Gastrocnemius medialis (tissue), 4 donors: ENCODE results near the gene CTCF. TPM values are rescaled to one million over a fixed set of nuclear protein-coding genes. Genes with fewer than 3 reads are reported as not detected.

ENCODE experiments used
- ATAC-seq, 2 donors: fragments of 150-250 bp; one replicate each; pipeline ENCODE4 v1.9.1; 2016
- DNase-seq, 2 donors: peaks; one replicate each; pipeline ENCODE4 v3.0.0-alpha.2; 2019
- H3K27ac ChIP-seq, 4 donors: fragments of 200-600 bp; sonication (generic); 1 replicate in 1 of 4; 2 replicates in 3 of 4; pipeline ENCODE4 v1.5.1; 2016 to 2018; ENCODE audit warnings: mild to moderate bottlenecking in 2 of 4, moderate library complexity in 1 of 4
- H3K27me3 ChIP-seq, 3 donors: fragments of 200-600 bp; sonication (generic) in 2 of 3; 1 replicate in 1 of 3; 2 replicates in 2 of 3; pipeline versions ENCODE4 v1.5.1 to v1.6.0; 2016 to 2019; ENCODE audit warnings: mild to moderate bottlenecking in 1 of 3, moderate library complexity in 1 of 3
- H3K36me3 ChIP-seq, 2 donors: fragments of 200-600 bp; sonication (generic) in 1 of 2; one replicate each; pipeline ENCODE4 v1.5.1; 2017 to 2018
- H3K4me1 ChIP-seq, 2 donors: fragments of 200-600 bp; sonication (generic) in 1 of 2; one replicate each; pipeline ENCODE4 v1.5.1; 2016 to 2017; ENCODE audit warnings: mild to moderate bottlenecking in 2 of 2
- H3K4me3 ChIP-seq, 4 donors: fragments of 200-600 bp; sonication (generic) in 3 of 4; 1 replicate in 1 of 4; 2 replicates in 3 of 4; pipeline ENCODE4 v1.5.1; 2016 to 2019; ENCODE audit warnings: mild to moderate bottlenecking in 2 of 4
- H3K9me3 ChIP-seq, 3 donors: fragments of 200-600 bp; sonication (generic) in 2 of 3; 1 replicate in 1 of 3; 2 replicates in 2 of 3; pipeline ENCODE4 v1.5.1; 2016 to 2019
- POLR2A ChIP-seq, 2 donors: fragments of 450-650 bp; IDR thresholded peaks; one replicate each; pipeline ENCODE4 v1.6.1; 2017; ENCODE audit warnings: antibody characterized with exemption in 2 of 2, mild to moderate bottlenecking in 2 of 2, moderate library complexity in 2 of 2
- in situ Hi-C, 4 donors: fragments of 200-750 bp; cut with MboI; loops; one replicate each; pipeline versions ENCODE4 v1.15.0 to v1.8.0; 2017; ENCODE audit warnings: low sequenced_read_pairs in 4 of 4
- intact Hi-C: fragments of 100-400 bp; cut with DNase I; formaldehyde crosslinking; loops from one replicate; pipeline ENCODE4 v1.15.1; 2023; ENCODE audit warnings: low total_unique reads
- total RNA-seq, 4 donors: library from RNA; depleted of rRNA; stranded (reverse); fragments of >200 nt; gene quantifications; one replicate each; pipeline versions ENCODE4 v1.1.0 to v1.2.3, GENCODE V29; 2016
- TF ChIP-seq, protein P1 (sequence below), 5 experiments: fragments of 450-650 bp in 3 of 5; fragments of 200-600 bp in 2 of 5; sonication (generic) in 2 of 5; IDR thresholded peaks in 4 of 5; conservative IDR thresholded peaks in 1 of 5; 1 replicate in 4 of 5; 2 replicates in 1 of 5; pipeline ENCODE4 v1.5.1; 2016 to 2019; ENCODE audit warnings: antibody characterized with exemption in 5 of 5, mild to moderate bottlenecking in 3 of 5, moderate library complexity in 3 of 5

Gene CTCF
- total RNA-seq, 4 donors from 2014 or later = 25.9 to 35.9 (median 30.3) TPM

DNA sequence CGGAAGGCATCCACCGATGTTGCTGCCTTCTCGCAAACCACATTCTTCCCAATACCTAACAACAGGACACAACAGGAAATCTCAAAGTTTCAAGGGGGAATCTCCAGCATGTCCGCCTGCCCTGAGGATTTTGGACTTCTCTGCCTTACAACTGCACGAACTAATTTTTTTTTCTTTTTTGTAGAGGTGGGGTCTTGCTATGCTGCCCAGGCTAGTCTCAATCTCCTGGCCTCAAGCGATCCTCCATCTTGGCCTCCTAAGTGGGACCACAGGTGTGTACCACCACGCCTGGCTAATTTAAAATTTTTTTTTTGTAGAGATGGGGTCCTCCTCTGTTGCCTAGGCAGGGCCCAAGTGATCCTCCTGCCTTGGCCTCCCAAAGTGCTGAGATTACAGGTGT lies 113.7 kb downstream of the CTCF start:
- no peak for DNase-seq
- in situ Hi-C loops = loop anchor here in 1 of 4 donors (25.0 kb wide), 1 partner anchor 361 kb away; no protein-coding TSS in a partner anchor
- Histone ChIP-seq H3K27ac (no peak overlapping the region), H3K9me3 (no peaks in the 10 kb centered on the region), H3K4me3 (no peak overlapping the region), H3K36me3 (no peaks in the 10 kb centered on the region), H3K27me3 (no peaks in the 10 kb centered on the region), H3K4me1 (peaks cover 10 to 23% of the 10 kb centered on the region in 2 donors)
- intact Hi-C loops = loop anchor here (10.0 kb wide), 1 partner anchor 249 kb away; no protein-coding TSS in a partner anchor
- TF ChIP-seq, protein P1, sequence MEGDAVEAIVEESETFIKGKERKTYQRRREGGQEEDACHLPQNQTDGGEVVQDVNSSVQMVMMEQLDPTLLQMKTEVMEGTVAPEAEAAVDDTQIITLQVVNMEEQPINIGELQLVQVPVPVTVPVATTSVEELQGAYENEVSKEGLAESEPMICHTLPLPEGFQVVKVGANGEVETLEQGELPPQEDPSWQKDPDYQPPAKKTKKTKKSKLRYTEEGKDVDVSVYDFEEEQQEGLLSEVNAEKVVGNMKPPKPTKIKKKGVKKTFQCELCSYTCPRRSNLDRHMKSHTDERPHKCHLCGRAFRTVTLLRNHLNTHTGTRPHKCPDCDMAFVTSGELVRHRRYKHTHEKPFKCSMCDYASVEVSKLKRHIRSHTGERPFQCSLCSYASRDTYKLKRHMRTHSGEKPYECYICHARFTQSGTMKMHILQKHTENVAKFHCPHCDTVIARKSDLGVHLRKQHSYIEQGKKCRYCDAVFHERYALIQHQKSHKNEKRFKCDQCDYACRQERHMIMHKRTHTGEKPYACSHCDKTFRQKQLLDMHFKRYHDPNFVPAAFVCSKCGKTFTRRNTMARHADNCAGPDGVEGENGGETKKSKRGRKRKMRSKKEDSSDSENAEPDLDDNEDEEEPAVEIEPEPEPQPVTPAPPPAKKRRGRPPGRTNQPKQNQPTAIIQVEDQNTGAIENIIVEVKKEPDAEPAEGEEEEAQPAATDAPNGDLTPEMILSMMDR (IDR thresholded peaks at IDR 0.05 in 4 of 5, conservative IDR thresholded peaks at IDR 0.05 in 1 of 5) = no peak
- no peak for TF ChIP-seq POLR2A (IDR thresholded peaks at IDR 0.05)
- no peak for ATAC-seq

- in situ Hi-C loops (loop anchor here in 1 of 4 donors (25.0 kb wide), 1 partner anchor 361 kb away; no protein-coding TSS in a partner anchor), intact Hi-C loops (loop anchor here (10.0 kb wide), 1 partner anchor 248 kb away; no protein-coding TSS in a partner anchor)
- ATAC-seq (no peak), DNase-seq (no peak)
- no peak overlapping the region for H3K27ac ChIP-seq
- H3K9me3 ChIP-seq = no peaks in the 10 kb centered on the region
- H3K4me1 ChIP-seq = peaks cover 10 to 23% of the 10 kb centered on the region in 2 donors
- no peaks in the 10 kb centered on the region for H3K36me3 ChIP-seq
- no peaks in the 10 kb centered on the region for H3K27me3 ChIP-seq
- no peak overlapping the region for H3K4me3 ChIP-seq
- TF ChIP-seq, protein P1 (IDR thresholded peaks at IDR 0.05 in 4 of 5, conservative IDR thresholded peaks at IDR 0.05 in 1 of 5) = no peak
These were observed 114.2 kb downstream of the CTCF start for GRCh38 chr16:67676516-67676915.

DNA sequence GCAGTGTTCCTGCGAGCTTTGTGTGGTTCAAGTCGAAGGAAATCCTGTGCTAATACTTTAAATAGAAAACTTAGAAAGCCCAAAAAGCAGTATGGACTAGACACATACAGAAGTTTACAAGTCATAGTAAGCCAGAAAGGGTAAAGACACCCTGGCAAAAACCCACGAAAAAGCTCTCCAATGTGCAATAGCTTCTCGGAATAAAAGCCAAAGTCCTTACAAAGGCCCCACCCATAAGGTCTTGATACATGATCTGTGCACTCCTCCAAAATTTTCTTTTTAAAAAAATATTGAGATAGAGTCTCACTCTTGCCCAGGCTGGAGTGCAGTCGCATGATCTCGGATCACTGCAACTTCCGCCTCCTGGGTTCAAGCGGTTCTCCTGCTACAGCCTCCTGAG lies 114.6 kb downstream of the CTCF start:
- intact Hi-C loops = loop anchor here (10.0 kb wide), 1 partner anchor 248 kb away; no protein-coding TSS in a partner anchor
- H3K27me3 ChIP-seq = no peaks in the 10 kb centered on the region
- H3K36me3 ChIP-seq = no peaks in the 10 kb centered on the region
- TF ChIP-seq POLR2A (IDR thresholded peaks at IDR 0.05) = no peak
- TF ChIP-seq, protein P1 (IDR thresholded peaks at IDR 0.05 in 4 of 5, conservative IDR thresholded peaks at IDR 0.05 in 1 of 5) = no peak
- DNase-seq (no peak), ATAC-seq (no peak)
- H3K27ac ChIP-seq = no peak overlapping the region
- in situ Hi-C loops = loop anchor here in 1 of 4 donors (25.0 kb wide), 1 partner anchor 360 kb away; no protein-coding TSS in a partner anchor
- no peaks in the 10 kb centered on the region for H3K9me3 ChIP-seq
- no peak overlapping the region for H3K4me3 ChIP-seq
- peaks cover 10 to 23% of the 10 kb centered on the region in 2 donors for H3K4me1 ChIP-seq

GRCh38 chr16:67677712-67678111 lies 115.4 kb downstream of the CTCF start:
- intact Hi-C loops = loop anchor here (10.0 kb wide), 1 partner anchor 247 kb away; no protein-coding TSS in a partner anchor
- in situ Hi-C loops = loop anchor here in 1 of 4 donors (25.0 kb wide), 1 partner anchor 360 kb away; no protein-coding TSS in a partner anchor
- Histone ChIP-seq H3K36me3 (no peaks in the 10 kb centered on the region), H3K27me3 (no peaks in the 10 kb centered on the region), H3K27ac (no peak overlapping the region), H3K4me1 (peaks cover 9 to 23% of the 10 kb centered on the region in 2 donors), H3K9me3 (no peaks in the 10 kb centered on the region), H3K4me3 (no peak overlapping the region)
- ATAC-seq (no peak), DNase-seq (no peak)
- no peak for TF ChIP-seq POLR2A (IDR thresholded peaks at IDR 0.05)
- TF ChIP-seq, protein P1 (IDR thresholded peaks at IDR 0.05 in 4 of 5, conservative IDR thresholded peaks at IDR 0.05 in 1 of 5) = no peak
